Measurements from ENCODE around the gene HHIPL2. TPM values are rescaled to one million over a fixed set of nuclear protein-coding genes. Genes with fewer than 3 reads are reported as not detected.

The HHIPL2 gene
- total RNA-seq, 4 donors from 2014 or later: 0.07 to 0.55 TPM; not detected in 2

DNA sequence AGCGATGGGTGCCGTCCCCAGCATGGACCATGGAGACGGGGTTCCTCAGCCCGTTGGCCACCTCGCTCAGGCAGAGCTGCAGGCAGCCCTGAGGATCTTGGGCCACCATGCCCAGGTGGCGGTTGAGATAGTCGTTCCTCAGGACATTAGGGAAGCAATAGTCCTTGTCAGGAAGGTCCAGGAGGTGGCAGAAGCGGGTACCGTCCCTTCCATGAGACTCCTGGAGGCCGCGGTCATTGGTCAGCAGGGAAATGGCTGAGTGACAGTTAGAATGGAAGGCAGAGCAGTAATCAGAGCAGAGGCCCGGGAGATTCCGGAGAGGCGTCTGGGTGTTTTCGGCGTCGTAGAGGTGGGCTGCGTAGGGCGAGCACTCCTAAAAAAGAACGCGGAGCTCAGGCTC lies 4.1 kb downstream of the HHIPL2 start:
- H3K27ac ChIP-seq: no peak overlapping the region
- H3K4me1 ChIP-seq: no peaks in the 10 kb centered on the region
- H3K36me3 ChIP-seq: no peaks in the 10 kb centered on the region
- H3K27me3 ChIP-seq: no peaks in the 10 kb centered on the region
- H3K4me3 ChIP-seq: no peak overlapping the region
- no peaks in the 10 kb centered on the region for H3K9me3 ChIP-seq
- DNase-seq: no peak
- intact Hi-C loops (cut with DNase I; ENCODE audit: low total_unique reads): no loop called here
- no peak for TF ChIP-seq CTCF (IDR thresholded peaks at IDR 0.05)

- Histone ChIP-seq H3K27me3 (no peaks in the 10 kb centered on the region), H3K27ac (no peak overlapping the region), H3K4me1 (no peaks in the 10 kb centered on the region), H3K9me3 (no peaks in the 10 kb centered on the region), H3K4me3 (no peak overlapping the region), H3K36me3 (no peaks in the 10 kb centered on the region)
- DNase-seq: no peak
- intact Hi-C loops (cut with DNase I; ENCODE audit: low total_unique reads): no loop called here
- TF ChIP-seq CTCF (IDR thresholded peaks at IDR 0.05) (no peak), POLR2A (IDR thresholded peaks at IDR 0.05) (no peak)
Measured at GRCh38 chr1:222540598-222540995, 7.3 kb downstream of the HHIPL2 start.

- Histone ChIP-seq H3K4me3 (no peak overlapping the region), H3K27me3 (no peaks in the 10 kb centered on the region), H3K4me1 (no peaks in the 10 kb centered on the region), H3K9me3 (no peaks in the 10 kb centered on the region), H3K36me3 (no peaks in the 10 kb centered on the region), H3K27ac (no peak overlapping the region)
- intact Hi-C loops (cut with DNase I; ENCODE audit: low total_unique reads): no loop called here
- DNase-seq: no peak
- TF ChIP-seq POLR2A (IDR thresholded peaks at IDR 0.05) (no peak), CTCF (IDR thresholded peaks at IDR 0.05) (no peak)
Measured at GRCh38 chr1:222539951-222540597, 7.8 kb downstream of the HHIPL2 start.

GRCh38 chr1:222535455-222535854 lies 12.4 kb downstream of the HHIPL2 start:
- H3K36me3 ChIP-seq: no peaks in the 10 kb centered on the region
- H3K4me3 ChIP-seq: no peak overlapping the region
- TF ChIP-seq POLR2A (IDR thresholded peaks at IDR 0.05): no peak
- H3K27ac ChIP-seq: no peak overlapping the region
- H3K9me3 ChIP-seq: no peaks in the 10 kb centered on the region
- DNase-seq: no peak
- H3K4me1 ChIP-seq: no peaks in the 10 kb centered on the region
- no peaks in the 10 kb centered on the region for H3K27me3 ChIP-seq
- intact Hi-C loops (cut with DNase I; ENCODE audit: low total_unique reads): no loop called here

GRCh38 chr1:222530852-222531251 lies 17.1 kb downstream of the HHIPL2 start:
- Histone ChIP-seq H3K27ac (no peak overlapping the region), H3K9me3 (no peaks in the 10 kb centered on the region), H3K4me1 (no peaks in the 10 kb centered on the region), H3K36me3 (no peaks in the 10 kb centered on the region), H3K4me3 (no peak overlapping the region), H3K27me3 (no peaks in the 10 kb centered on the region)
- TF ChIP-seq POLR2A (IDR thresholded peaks at IDR 0.05) (no peak), CTCF (IDR thresholded peaks at IDR 0.05) (no peak)
- intact Hi-C loops (cut with DNase I; ENCODE audit: low total_unique reads): no loop called here
- no peak for DNase-seq

- H3K9me3 ChIP-seq: no peaks in the 10 kb centered on the region
- H3K36me3 ChIP-seq: no peaks in the 10 kb centered on the region
- H3K4me3 ChIP-seq: no peak overlapping the region
- no peaks in the 10 kb centered on the region for H3K27me3 ChIP-seq
- no peak overlapping the region for H3K27ac ChIP-seq
- H3K4me1 ChIP-seq: no peaks in the 10 kb centered on the region
- no peak for DNase-seq
- TF ChIP-seq CTCF (IDR thresholded peaks at IDR 0.05) (no peak), POLR2A (IDR thresholded peaks at IDR 0.05) (no peak)
- intact Hi-C loops (cut with DNase I; ENCODE audit: low total_unique reads): no loop called here
Measured at GRCh38 chr1:222529916-222530315, 18.0 kb downstream of the HHIPL2 start.

All from uterus (tissue), 4 donors.